ENCODE results near the gene MAT2A. TPM values are rescaled to one million over a fixed set of nuclear protein-coding genes. Genes with fewer than 3 reads are reported as not detected.
A peak's percentile ranks its signal among the peaks of the same experiment; 100 is the strongest.

The MAT2A gene
- total and polyA plus RNA-seq, 2 of the 8 experiments (the other 6 are each of a cell fraction or from before 2014, with no cell fraction given), result 255 to 307 TPM

DNA sequence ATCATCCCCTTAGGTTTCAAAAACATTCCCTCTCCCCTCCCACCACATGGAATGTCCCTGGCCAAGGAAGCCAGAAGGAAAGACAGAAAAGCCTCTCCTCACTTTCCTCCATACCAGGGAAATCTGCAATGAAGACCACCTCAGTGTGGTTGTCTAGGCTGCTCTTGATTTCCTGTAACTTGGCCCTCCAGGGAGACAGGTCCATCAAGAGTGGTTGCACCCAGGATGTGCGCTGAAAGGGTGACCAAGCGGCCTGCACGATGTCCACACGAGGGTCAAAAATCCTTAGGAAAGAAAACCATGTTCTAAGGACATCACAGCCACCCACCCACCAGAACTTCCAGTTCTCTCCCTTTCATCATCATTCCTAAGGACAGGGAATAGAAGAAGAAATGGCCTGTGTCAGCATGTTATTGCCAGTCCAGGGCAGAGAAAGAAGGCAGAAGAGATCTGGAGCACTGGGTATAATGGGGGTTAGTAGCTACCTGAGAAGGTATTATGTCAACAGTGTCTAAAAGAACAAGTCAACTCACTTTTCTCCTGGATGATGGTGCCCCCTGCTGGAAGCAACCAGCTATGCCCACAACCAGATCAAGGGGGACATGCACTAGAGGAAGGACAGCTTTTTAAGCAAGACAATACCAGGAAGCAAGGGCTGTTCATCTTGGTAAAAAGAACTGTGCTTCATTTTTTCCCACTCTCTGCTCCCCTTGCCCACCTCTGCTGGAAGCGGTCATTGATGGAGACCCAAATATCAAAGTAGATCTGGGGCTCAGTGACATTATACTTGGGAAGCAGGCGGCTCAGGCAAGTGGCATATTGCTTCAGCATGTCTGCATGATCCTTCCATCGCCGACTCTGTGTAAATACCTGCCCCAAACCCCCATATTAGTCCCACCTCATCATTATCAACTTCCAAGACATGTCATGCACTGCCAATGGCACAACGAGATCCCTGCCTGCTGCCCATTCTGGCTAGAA is 13.0 kb downstream of the MAT2A start (continued):
- TF ChIP-seq, protein P1, sequence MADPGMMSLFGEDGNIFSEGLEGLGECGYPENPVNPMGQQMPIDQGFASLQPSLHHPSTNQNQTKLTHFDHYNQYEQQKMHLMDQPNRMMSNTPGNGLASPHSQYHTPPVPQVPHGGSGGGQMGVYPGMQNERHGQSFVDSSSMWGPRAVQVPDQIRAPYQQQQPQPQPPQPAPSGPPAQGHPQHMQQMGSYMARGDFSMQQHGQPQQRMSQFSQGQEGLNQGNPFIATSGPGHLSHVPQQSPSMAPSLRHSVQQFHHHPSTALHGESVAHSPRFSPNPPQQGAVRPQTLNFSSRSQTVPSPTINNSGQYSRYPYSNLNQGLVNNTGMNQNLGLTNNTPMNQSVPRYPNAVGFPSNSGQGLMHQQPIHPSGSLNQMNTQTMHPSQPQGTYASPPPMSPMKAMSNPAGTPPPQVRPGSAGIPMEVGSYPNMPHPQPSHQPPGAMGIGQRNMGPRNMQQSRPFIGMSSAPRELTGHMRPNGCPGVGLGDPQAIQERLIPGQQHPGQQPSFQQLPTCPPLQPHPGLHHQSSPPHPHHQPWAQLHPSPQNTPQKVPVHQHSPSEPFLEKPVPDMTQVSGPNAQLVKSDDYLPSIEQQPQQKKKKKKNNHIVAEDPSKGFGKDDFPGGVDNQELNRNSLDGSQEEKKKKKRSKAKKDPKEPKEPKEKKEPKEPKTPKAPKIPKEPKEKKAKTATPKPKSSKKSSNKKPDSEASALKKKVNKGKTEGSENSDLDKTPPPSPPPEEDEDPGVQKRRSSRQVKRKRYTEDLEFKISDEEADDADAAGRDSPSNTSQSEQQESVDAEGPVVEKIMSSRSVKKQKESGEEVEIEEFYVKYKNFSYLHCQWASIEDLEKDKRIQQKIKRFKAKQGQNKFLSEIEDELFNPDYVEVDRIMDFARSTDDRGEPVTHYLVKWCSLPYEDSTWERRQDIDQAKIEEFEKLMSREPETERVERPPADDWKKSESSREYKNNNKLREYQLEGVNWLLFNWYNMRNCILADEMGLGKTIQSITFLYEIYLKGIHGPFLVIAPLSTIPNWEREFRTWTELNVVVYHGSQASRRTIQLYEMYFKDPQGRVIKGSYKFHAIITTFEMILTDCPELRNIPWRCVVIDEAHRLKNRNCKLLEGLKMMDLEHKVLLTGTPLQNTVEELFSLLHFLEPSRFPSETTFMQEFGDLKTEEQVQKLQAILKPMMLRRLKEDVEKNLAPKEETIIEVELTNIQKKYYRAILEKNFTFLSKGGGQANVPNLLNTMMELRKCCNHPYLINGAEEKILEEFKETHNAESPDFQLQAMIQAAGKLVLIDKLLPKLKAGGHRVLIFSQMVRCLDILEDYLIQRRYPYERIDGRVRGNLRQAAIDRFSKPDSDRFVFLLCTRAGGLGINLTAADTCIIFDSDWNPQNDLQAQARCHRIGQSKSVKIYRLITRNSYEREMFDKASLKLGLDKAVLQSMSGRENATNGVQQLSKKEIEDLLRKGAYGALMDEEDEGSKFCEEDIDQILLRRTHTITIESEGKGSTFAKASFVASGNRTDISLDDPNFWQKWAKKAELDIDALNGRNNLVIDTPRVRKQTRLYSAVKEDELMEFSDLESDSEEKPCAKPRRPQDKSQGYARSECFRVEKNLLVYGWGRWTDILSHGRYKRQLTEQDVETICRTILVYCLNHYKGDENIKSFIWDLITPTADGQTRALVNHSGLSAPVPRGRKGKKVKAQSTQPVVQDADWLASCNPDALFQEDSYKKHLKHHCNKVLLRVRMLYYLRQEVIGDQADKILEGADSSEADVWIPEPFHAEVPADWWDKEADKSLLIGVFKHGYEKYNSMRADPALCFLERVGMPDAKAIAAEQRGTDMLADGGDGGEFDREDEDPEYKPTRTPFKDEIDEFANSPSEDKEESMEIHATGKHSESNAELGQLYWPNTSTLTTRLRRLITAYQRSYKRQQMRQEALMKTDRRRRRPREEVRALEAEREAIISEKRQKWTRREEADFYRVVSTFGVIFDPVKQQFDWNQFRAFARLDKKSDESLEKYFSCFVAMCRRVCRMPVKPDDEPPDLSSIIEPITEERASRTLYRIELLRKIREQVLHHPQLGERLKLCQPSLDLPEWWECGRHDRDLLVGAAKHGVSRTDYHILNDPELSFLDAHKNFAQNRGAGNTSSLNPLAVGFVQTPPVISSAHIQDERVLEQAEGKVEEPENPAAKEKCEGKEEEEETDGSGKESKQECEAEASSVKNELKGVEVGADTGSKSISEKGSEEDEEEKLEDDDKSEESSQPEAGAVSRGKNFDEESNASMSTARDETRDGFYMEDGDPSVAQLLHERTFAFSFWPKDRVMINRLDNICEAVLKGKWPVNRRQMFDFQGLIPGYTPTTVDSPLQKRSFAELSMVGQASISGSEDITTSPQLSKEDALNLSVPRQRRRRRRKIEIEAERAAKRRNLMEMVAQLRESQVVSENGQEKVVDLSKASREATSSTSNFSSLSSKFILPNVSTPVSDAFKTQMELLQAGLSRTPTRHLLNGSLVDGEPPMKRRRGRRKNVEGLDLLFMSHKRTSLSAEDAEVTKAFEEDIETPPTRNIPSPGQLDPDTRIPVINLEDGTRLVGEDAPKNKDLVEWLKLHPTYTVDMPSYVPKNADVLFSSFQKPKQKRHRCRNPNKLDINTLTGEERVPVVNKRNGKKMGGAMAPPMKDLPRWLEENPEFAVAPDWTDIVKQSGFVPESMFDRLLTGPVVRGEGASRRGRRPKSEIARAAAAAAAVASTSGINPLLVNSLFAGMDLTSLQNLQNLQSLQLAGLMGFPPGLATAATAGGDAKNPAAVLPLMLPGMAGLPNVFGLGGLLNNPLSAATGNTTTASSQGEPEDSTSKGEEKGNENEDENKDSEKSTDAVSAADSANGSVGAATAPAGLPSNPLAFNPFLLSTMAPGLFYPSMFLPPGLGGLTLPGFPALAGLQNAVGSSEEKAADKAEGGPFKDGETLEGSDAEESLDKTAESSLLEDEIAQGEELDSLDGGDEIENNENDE (IDR thresholded peaks at IDR 0.05; ENCODE audit: insufficient replicate concordance, low read length), result no peak
- peak; percentile 98 for TF ChIP-seq RAD21 (IDR thresholded peaks at IDR 0.05 in 1 of 2, conservative IDR thresholded peaks at IDR 0.05 in 1 of 2; ENCODE audit: low read depth in 2 of 2, low read length in 2 of 2)
- TF ChIP-seq EGR1 (IDR thresholded peaks at IDR 0.05; ENCODE audit: borderline replicate concordance, low read depth, low read length), result no peak
- TF ChIP-seq HDAC6 (IDR thresholded peaks at IDR 0.05; ENCODE audit: low read depth, low read length), result no peak
- TF ChIP-seq TEAD4 (IDR thresholded peaks at IDR 0.05; ENCODE audit: low read depth, low read length), result no peak
- TF ChIP-seq FOSL1 (IDR thresholded peaks at IDR 0.05; ENCODE audit: insufficient read depth, low read depth, low read length), result no peak
- no peak for TF ChIP-seq SAP30 (IDR thresholded peaks at IDR 0.05; ENCODE audit: insufficient read depth, insufficient replicate concordance, low read length)
- no peak for TF ChIP-seq KDM4A (IDR thresholded peaks at IDR 0.05; ENCODE audit: low read depth, low read length, severe bottlenecking)

All from H1 (cell line).